Ishikawa (cell line): ENCODE data around the gene SMPD4.

Source experiments
- CEBPB ChIP-seq: IDR thresholded peaks from 2 replicates; pipeline ENCODE4 v1.6.1; 2012
- CREB1 ChIP-seq: IDR thresholded peaks from 2 replicates; pipeline ENCODE4 v1.6.1; 2012; ENCODE audit warnings: low read depth
- EGR1 ChIP-seq: IDR thresholded peaks from 2 replicates; pipeline ENCODE4 v1.6.1; 2012
- EP300 ChIP-seq: IDR thresholded peaks from 2 replicates; pipeline ENCODE4 v1.6.1; 2012; ENCODE audit warnings: borderline replicate concordance
- FOXM1 ChIP-seq: IDR thresholded peaks from 2 replicates; pipeline ENCODE4 v1.6.1; 2012; ENCODE audit warnings: low read depth, borderline replicate concordance
- NFIC ChIP-seq: IDR thresholded peaks from 2 replicates; pipeline ENCODE4 v1.6.1; 2012
- RAD21 ChIP-seq: IDR thresholded peaks from 2 replicates; pipeline ENCODE4 v1.6.1; 2012; ENCODE audit warnings: low read depth
- REST ChIP-seq: IDR thresholded peaks from 2 replicates; pipeline ENCODE4 v1.6.1; 2012; ENCODE audit warnings: low read depth, mild to moderate bottlenecking
- TAF1 ChIP-seq: IDR thresholded peaks from 2 replicates; pipeline ENCODE4 v1.6.1; 2012; ENCODE audit warnings: low read depth, mild to moderate bottlenecking
- TCF12 ChIP-seq: IDR thresholded peaks from 2 replicates; pipeline ENCODE4 v1.6.1; 2012; ENCODE audit warnings: low read depth
- TEAD4 ChIP-seq: IDR thresholded peaks from 2 replicates; pipeline ENCODE4 v1.6.1; 2012
- USF1 ChIP-seq: IDR thresholded peaks from 2 replicates; pipeline ENCODE4 v1.6.1; 2012
- YY1 ChIP-seq: IDR thresholded peaks from 2 replicates; pipeline ENCODE4 v1.6.1; 2012; ENCODE audit warnings: low read depth
- ZBTB7A ChIP-seq: IDR thresholded peaks from 2 replicates; pipeline ENCODE4 v1.6.1; 2012; ENCODE audit warnings: low read depth
- TF ChIP-seq, protein P1 (sequence below): IDR thresholded peaks from 2 replicates; pipeline ENCODE4 v1.6.1; 2012

SMPD4 gene

DNA sequence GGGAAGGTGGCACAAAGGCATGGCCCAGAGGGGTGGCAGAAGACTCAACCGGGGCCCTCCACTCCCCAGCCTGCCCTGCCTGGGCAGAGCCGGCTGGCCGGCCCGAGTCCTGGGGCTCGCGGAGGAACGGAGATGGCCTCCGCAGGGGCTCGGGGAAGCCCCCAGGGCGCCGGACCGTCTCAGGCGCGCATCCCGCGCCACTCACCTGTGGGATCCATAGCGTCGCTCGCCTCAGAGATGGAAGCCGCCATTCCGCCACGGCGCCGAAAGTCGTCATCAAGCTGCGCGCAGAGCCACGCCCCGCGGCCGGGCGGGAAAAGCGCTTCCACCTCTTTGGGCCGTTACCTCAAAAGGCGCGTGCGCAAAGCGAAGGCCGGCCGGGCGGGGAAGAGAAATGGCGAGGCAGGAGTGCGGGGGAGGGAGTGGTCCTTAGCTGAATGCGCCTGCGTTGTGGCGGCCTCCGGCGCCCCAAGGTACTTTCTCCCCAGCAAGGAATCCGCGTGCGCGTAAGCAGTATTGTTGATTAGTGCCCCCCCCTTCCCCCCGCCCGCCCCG, at the start of gene SMPD4:
TSS of gene SMPD4 (minus strand) at position 278 of the 555 bp plus-strand sequence. CDS start 5,010 bp downstream, outside the sequence.
- TF ChIP-seq, protein P1, sequence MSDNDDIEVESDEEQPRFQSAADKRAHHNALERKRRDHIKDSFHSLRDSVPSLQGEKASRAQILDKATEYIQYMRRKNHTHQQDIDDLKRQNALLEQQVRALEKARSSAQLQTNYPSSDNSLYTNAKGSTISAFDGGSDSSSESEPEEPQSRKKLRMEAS = peak; percentile 83
- TF ChIP-seq TCF12 = no peak
- TF ChIP-seq NFIC = no peak
- TF ChIP-seq REST = no peak
- TF ChIP-seq RAD21 = no peak
- TF ChIP-seq TAF1 = peak; percentile 85
- TF ChIP-seq TEAD4 = 0 out of 2 replicates have a peak, but pooled peaks have one; percentile 31
- TF ChIP-seq YY1 = peak; percentile 98
- TF ChIP-seq EP300 = no peak
- no peak for TF ChIP-seq CEBPB
- no peak for TF ChIP-seq ZBTB7A
- peak; percentile 74; the same call in 1 of the 2 replicates for TF ChIP-seq EGR1
- peak; percentile 56; the same call in 1 of the 2 replicates for TF ChIP-seq FOXM1
- peak; percentile 95 for TF ChIP-seq CREB1
- peak; percentile 47 for TF ChIP-seq USF1

GRCh38 chr2:130198343-130198742, 16.9 kb upstream of the SMPD4 start, which contains the start of gene TUBA3E:
TUBA3E (minus strand) TSS chr2:130198439; CDS start chr2:130198360, 79 bp downstream.
- TF ChIP-seq TCF12 (no peak), RAD21 (no peak), CREB1 (no peak), ZBTB7A (no peak), EGR1 (no peak), FOXM1 (no peak), EP300 (no peak), TEAD4 (no peak), YY1 (no peak), NFIC (no peak), REST (no peak), CEBPB (no peak), TAF1 (no peak)
- TF ChIP-seq, protein P1 = no peak

DNA sequence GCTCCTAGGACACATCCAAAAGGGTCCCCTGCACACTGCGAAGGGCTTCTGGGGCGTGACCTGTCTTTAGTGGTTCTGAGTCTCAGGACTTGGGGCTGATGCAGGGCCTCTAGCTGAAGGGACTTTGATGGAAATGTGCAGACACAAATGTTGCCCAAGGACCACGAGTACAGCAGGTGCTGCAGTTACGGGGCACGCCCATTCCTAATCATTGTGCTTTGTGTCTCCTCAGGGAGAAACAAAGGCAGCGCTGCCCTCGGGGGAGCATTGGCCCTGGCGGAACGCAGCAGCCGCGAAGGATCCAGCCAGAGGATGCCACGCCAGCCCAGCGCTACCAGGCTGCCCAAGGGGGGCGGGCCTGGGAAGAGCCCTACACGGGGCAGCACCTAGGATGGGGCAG, 8.8 kb upstream of the SMPD4 start:
- TF ChIP-seq REST (no peak), TAF1 (no peak), FOXM1 (no peak), TCF12 (no peak)

GRCh38 chr2:130187859-130188792, 6.7 kb upstream of the SMPD4 start:
- TF ChIP-seq CEBPB = 0 out of 2 replicates have a peak, but pooled peaks have one; percentile 10
